ENCODE data around the gene RIOK2.

The RIOK2 gene

GRCh38 chr5:97225222-97225621 is 42.2 kb upstream of the RIOK2 start:
- TF ChIP-seq FOXM1 (IDR thresholded peaks at IDR 0.05; ENCODE audit: borderline replicate concordance, low read depth) (no peak), CREB1 (IDR thresholded peaks at IDR 0.05; ENCODE audit: low read depth) (no peak), USF1 (IDR thresholded peaks at IDR 0.05) (no peak), TCF12 (IDR thresholded peaks at IDR 0.05; ENCODE audit: low read depth) (no peak), ZBTB7A (IDR thresholded peaks at IDR 0.05; ENCODE audit: low read depth) (no peak), TEAD4 (IDR thresholded peaks at IDR 0.05) (no peak), CEBPB (IDR thresholded peaks at IDR 0.05) (no peak), YY1 (IDR thresholded peaks at IDR 0.05; ENCODE audit: low read depth) (no peak), NFIC (IDR thresholded peaks at IDR 0.05) (no peak)

- no peak for TF ChIP-seq EP300 (IDR thresholded peaks at IDR 0.05; ENCODE audit: borderline replicate concordance)
- no peak for TF ChIP-seq ZBTB7A (IDR thresholded peaks at IDR 0.05; ENCODE audit: low read depth)
- no peak for TF ChIP-seq TAF1 (IDR thresholded peaks at IDR 0.05; ENCODE audit: low read depth)
- no peak for TF ChIP-seq EGR1 (IDR thresholded peaks at IDR 0.05)
- no peak for TF ChIP-seq TCF12 (IDR thresholded peaks at IDR 0.05; ENCODE audit: low read depth)
- TF ChIP-seq CREB1 (IDR thresholded peaks at IDR 0.05; ENCODE audit: low read depth), result no peak
- TF ChIP-seq FOXM1 (IDR thresholded peaks at IDR 0.05; ENCODE audit: borderline replicate concordance, low read depth), result no peak
- TF ChIP-seq TEAD4 (IDR thresholded peaks at IDR 0.05), result no peak
- TF ChIP-seq REST (IDR thresholded peaks at IDR 0.05; ENCODE audit: low read depth), result no peak
- TF ChIP-seq, protein P1, sequence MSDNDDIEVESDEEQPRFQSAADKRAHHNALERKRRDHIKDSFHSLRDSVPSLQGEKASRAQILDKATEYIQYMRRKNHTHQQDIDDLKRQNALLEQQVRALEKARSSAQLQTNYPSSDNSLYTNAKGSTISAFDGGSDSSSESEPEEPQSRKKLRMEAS (IDR thresholded peaks at IDR 0.05), result no peak
- no peak for TF ChIP-seq YY1 (IDR thresholded peaks at IDR 0.05; ENCODE audit: low read depth)
- TF ChIP-seq CEBPB (IDR thresholded peaks at IDR 0.05), result no peak
- no peak for TF ChIP-seq RAD21 (IDR thresholded peaks at IDR 0.05; ENCODE audit: low read depth)
- TF ChIP-seq USF1 (IDR thresholded peaks at IDR 0.05), result no peak
- TF ChIP-seq NFIC (IDR thresholded peaks at IDR 0.05), result no peak
Measured at GRCh38 chr5:97224112-97224750, 41.2 kb upstream of the RIOK2 start.

GRCh38 chr5:97223596-97223995 is 40.5 kb upstream of the RIOK2 start:
- TF ChIP-seq USF1 (IDR thresholded peaks at IDR 0.05) (no peak), TEAD4 (IDR thresholded peaks at IDR 0.05) (no peak), CREB1 (IDR thresholded peaks at IDR 0.05; ENCODE audit: low read depth) (no peak), ZBTB7A (IDR thresholded peaks at IDR 0.05; ENCODE audit: low read depth) (no peak), CEBPB (IDR thresholded peaks at IDR 0.05) (no peak), TCF12 (IDR thresholded peaks at IDR 0.05; ENCODE audit: low read depth) (no peak), EGR1 (IDR thresholded peaks at IDR 0.05) (no peak), REST (IDR thresholded peaks at IDR 0.05; ENCODE audit: low read depth) (no peak), RAD21 (IDR thresholded peaks at IDR 0.05; ENCODE audit: low read depth) (no peak), EP300 (IDR thresholded peaks at IDR 0.05; ENCODE audit: borderline replicate concordance) (no peak), FOXM1 (IDR thresholded peaks at IDR 0.05; ENCODE audit: borderline replicate concordance, low read depth) (no peak), YY1 (IDR thresholded peaks at IDR 0.05; ENCODE audit: low read depth) (no peak), NFIC (IDR thresholded peaks at IDR 0.05) (no peak), TAF1 (IDR thresholded peaks at IDR 0.05; ENCODE audit: low read depth) (no peak)
- TF ChIP-seq, protein P1 (IDR thresholded peaks at IDR 0.05), result no peak

GRCh38 chr5:97209343-97209742 is 26.3 kb upstream of the RIOK2 start:
- TF ChIP-seq NFIC (IDR thresholded peaks at IDR 0.05) (no peak), USF1 (IDR thresholded peaks at IDR 0.05) (no peak), EP300 (IDR thresholded peaks at IDR 0.05; ENCODE audit: borderline replicate concordance) (no peak), EGR1 (IDR thresholded peaks at IDR 0.05) (no peak), YY1 (IDR thresholded peaks at IDR 0.05; ENCODE audit: low read depth) (no peak), TCF12 (IDR thresholded peaks at IDR 0.05; ENCODE audit: low read depth) (no peak), CREB1 (IDR thresholded peaks at IDR 0.05; ENCODE audit: low read depth) (no peak), CEBPB (IDR thresholded peaks at IDR 0.05) (no peak), FOXM1 (IDR thresholded peaks at IDR 0.05; ENCODE audit: borderline replicate concordance, low read depth) (no peak), ZBTB7A (IDR thresholded peaks at IDR 0.05; ENCODE audit: low read depth) (no peak)
- TF ChIP-seq, protein P1 (IDR thresholded peaks at IDR 0.05), result no peak

All from Ishikawa (cell line).